HG03378 (cell line): Measurements from ENCODE around the gene TAS2R1.
A peak's percentile ranks its signal among the peaks of the same experiment; 100 is the strongest.

ENCODE experiments used
- ATAC-seq: cut with Tn5 transposase; IDR thresholded peaks from one replicate; pipeline ENCODE4 v1.9.1; 2021; ENCODE audit warnings: mild to moderate bottlenecking, moderate library complexity; ENCODE audit not compliant: unreplicated experiment

The TAS2R1 gene

GRCh38 chr5:9630251-9630650 lies at the start of gene TAS2R1:
Gene TAS2R1 (minus strand): TSS chr5:9630351. CDS start chr5:9630032, 319 bp downstream.
- no peak for ATAC-seq

GRCh38 chr5:9670371-9670770 lies 40.2 kb upstream of the TAS2R1 start:
- ATAC-seq, result no peak

- no peak for ATAC-seq
These were observed 37.8 kb upstream of the TAS2R1 start for GRCh38 chr5:9667906-9668305.

GRCh38 chr5:9663891-9664290 lies 33.7 kb upstream of the TAS2R1 start:
- ATAC-seq, result no peak

GRCh38 chr5:9661316-9662015 lies 31.3 kb upstream of the TAS2R1 start:
- no peak for ATAC-seq

GRCh38 chr5:9658706-9659105 lies 28.6 kb upstream of the TAS2R1 start:
- ATAC-seq, result no peak

- ATAC-seq, result no peak
These were observed 27.7 kb upstream of the TAS2R1 start for GRCh38 chr5:9657819-9658218.

- ATAC-seq, result no peak
These were observed 25.5 kb upstream of the TAS2R1 start for GRCh38 chr5:9655641-9656040.

- no peak for ATAC-seq
These were observed 24.7 kb upstream of the TAS2R1 start for GRCh38 chr5:9654886-9655285.

- peak; percentile 80 for ATAC-seq
These were observed 23.7 kb upstream of the TAS2R1 start for GRCh38 chr5:9653811-9654210.

- no peak for ATAC-seq
These were observed 22.9 kb upstream of the TAS2R1 start for GRCh38 chr5:9653061-9653460.

- no peak for ATAC-seq
These were observed 22.1 kb upstream of the TAS2R1 start for GRCh38 chr5:9652295-9652694.

GRCh38 chr5:9646843-9647242 lies 16.7 kb upstream of the TAS2R1 start:
- ATAC-seq, result no peak

GRCh38 chr5:9644630-9645029 lies 14.5 kb upstream of the TAS2R1 start:
- ATAC-seq, result no peak

- ATAC-seq, result no peak
These were observed 12.5 kb upstream of the TAS2R1 start for GRCh38 chr5:9642621-9643020.

GRCh38 chr5:9641806-9642355 lies 11.7 kb upstream of the TAS2R1 start:
- no peak for ATAC-seq

- ATAC-seq, result no peak
These were observed 2.3 kb upstream of the TAS2R1 start for GRCh38 chr5:9632495-9632894.

GRCh38 chr5:9627541-9627940 lies 2.6 kb downstream of the TAS2R1 start:
- no peak for ATAC-seq

GRCh38 chr5:9626955-9627354 lies 3.2 kb downstream of the TAS2R1 start:
- ATAC-seq, result no peak

- no peak for ATAC-seq
These were observed 4.4 kb downstream of the TAS2R1 start for GRCh38 chr5:9625731-9626130.

GRCh38 chr5:9625286-9625685 lies 4.9 kb downstream of the TAS2R1 start:
- no peak for ATAC-seq

GRCh38 chr5:9624196-9624947 lies 5.8 kb downstream of the TAS2R1 start:
- ATAC-seq, result no peak
